Mesodermal cell (in vitro differentiated cells): ENCODE data around the gene RFFL.

ENCODE experiments used
- H3K27ac ChIP-seq: 2 replicates; pipeline ENCODE4 v1.7.0; 2013; ENCODE audit warnings: mild to moderate bottlenecking, low read depth, low read length, moderate library complexity; ENCODE audit not compliant: severe bottlenecking
- H3K36me3 ChIP-seq: 2 replicates; pipeline ENCODE4 v1.7.1; 2013; ENCODE audit warnings: mild to moderate bottlenecking, low read length, moderate library complexity; ENCODE audit not compliant: control insufficient read depth, insufficient read depth
- H3K4me1 ChIP-seq: one replicate; pipeline ENCODE4 v1.7.1; 2013; ENCODE audit warnings: mild to moderate bottlenecking, low read length; ENCODE audit not compliant: insufficient read depth, control insufficient read depth, poor library complexity, severe bottlenecking
- H3K4me3 ChIP-seq: 2 replicates; pipeline ENCODE4 v1.7.0; 2013; ENCODE audit warnings: low read length, control low read depth, mild to moderate bottlenecking; ENCODE audit not compliant: insufficient read depth, poor library complexity, severe bottlenecking; ENCODE audit errors: extremely low read depth
- H3K9me3 ChIP-seq: 2 replicates; pipeline ENCODE4 v1.7.1; 2013; ENCODE audit warnings: mild to moderate bottlenecking, low read length, moderate library complexity; ENCODE audit not compliant: control insufficient read depth
- WGBS, 2 experiments: methylation state at CpG; one replicate each; pipeline ENCODE4 v1.1.5; 2013; ENCODE audit warnings: missing lambda C conversion rate in 2 of 2; ENCODE audit not compliant: insufficient coverage in 2 of 2; 5-methylcytosine and 5-hydroxymethylcytosine counted together

RFFL gene

DNA sequence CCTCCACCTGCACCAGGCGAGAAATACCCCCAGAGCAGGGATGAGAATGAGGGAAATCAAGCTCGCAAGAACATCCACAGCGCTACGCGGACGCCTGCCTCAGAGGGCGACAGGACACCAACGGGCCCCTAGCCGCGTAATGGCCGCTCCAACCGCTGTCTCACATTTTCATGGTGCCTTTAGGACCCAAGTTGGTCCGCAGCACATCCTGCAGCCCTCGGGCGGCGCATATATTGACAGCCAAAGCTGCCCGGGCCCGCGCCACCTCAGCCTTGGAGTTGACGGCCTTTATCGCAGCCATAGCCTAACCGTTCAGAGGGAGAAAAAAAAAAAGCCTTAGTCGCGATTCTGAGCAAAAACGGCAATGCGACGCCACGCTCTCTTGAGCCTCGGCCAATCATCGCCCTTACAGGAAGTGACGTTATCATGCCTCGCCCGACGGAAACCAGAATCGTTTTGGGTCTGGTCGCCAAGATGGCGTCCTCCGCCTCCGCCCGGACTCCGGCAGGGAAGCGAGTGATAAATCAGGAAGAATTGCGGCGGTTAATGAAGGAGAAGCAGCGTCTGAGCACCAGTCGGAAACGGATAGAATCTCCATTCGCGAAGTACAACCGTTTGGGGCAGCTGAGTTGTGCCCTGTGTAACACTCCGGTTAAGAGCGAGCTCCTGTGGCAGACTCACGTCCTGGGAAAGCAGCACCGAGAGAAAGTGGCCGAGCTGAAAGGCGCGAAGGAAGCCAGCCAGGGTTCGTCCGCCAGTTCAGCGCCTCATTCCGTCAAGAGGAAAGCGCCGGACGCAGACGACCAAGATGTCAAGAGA lies 102.2 kb downstream of the RFFL start, which contains the start of the genes CCT6B and ZNF830:
CCT6B (minus strand) TSS at position 368 of the 819 bp plus-strand sequence; CDS start at position 301, 67 bp downstream.
ZNF830 (plus strand) TSS at position 448 of the 819 bp plus-strand sequence; CDS start at position 475, 27 bp downstream.
- 0% methylated on average over 57 to 59 of the region's 65 CpGs for WGBS, 2 experiments
- H3K36me3 ChIP-seq, result peaks cover 25% of the 10 kb centered on the region

DNA sequence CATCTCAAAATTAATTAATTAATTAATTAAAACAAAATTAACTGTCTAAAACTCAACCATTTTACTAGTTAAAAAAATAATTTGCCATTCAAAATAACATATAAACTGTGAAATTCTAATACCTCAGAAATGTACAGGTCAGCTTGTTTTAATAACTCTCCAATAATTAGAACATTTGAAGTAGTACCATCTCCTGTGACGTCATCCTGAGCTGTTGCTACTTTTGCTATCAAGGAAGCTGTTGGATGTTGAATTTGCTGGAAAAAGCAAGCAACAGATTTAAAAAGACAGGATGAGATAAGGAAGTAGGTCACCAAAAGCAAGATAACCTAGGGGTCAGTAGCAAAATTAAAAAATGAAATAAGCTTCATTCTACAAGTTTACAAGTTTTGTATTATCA lies 105.1 kb downstream of the RFFL start:
- H3K4me3 ChIP-seq, result no peak overlapping the region
- H3K27ac ChIP-seq, result no peak overlapping the region
- WGBS, 2 experiments, result 67 to 88% methylated on average over 1 of the region's 1 CpG
- peaks cover 5% of the 10 kb centered on the region for H3K36me3 ChIP-seq
- peaks cover 6% of the 10 kb centered on the region for H3K4me1 ChIP-seq
- H3K9me3 ChIP-seq, result no peaks in the 10 kb centered on the region

More for the DNA sequence above, 102.2 kb downstream of the RFFL start, which contains the start of the genes CCT6B and ZNF830:
- Histone ChIP-seq H3K4me1 (peaks cover 6% of the 10 kb centered on the region), H3K27ac (peak within 1 kb of the TSS; percentile 95), H3K9me3 (no peaks in the 10 kb centered on the region), H3K4me3 (peak within 1 kb of the TSS; percentile 91)
